ENCODE data around the gene RSPRY1.

Gene RSPRY1

GRCh38 chr16:57152096-57153093, 33.7 kb upstream of the RSPRY1 start:
- DNase-seq (ENCODE audit: low read depth), result no peak

- DNase-seq (ENCODE audit: low read depth), result no peak
Measured at GRCh38 chr16:57153841-57154240, 32.3 kb upstream of the RSPRY1 start.

GRCh38 chr16:57155702-57156350, 30.3 kb upstream of the RSPRY1 start:
- no peak for DNase-seq (ENCODE audit: low read depth)

- no peak for DNase-seq (ENCODE audit: low read depth)
Measured at GRCh38 chr16:57156351-57156703, 29.8 kb upstream of the RSPRY1 start.

- no peak for DNase-seq (ENCODE audit: low read depth)
Measured at GRCh38 chr16:57157533-57157932, 28.6 kb upstream of the RSPRY1 start.

- DNase-seq (ENCODE audit: low read depth), result peak; percentile 15
Measured at GRCh38 chr16:57159447-57159846, 26.7 kb upstream of the RSPRY1 start.

GRCh38 chr16:57163842-57164241, 22.3 kb upstream of the RSPRY1 start:
- DNase-seq (ENCODE audit: low read depth), result no peak

GRCh38 chr16:57165483-57165882, 20.6 kb upstream of the RSPRY1 start:
- DNase-seq (ENCODE audit: low read depth), result no peak

- DNase-seq (ENCODE audit: low read depth), result peak; percentile 69
Measured at GRCh38 chr16:57165938-57166337, 20.2 kb upstream of the RSPRY1 start.

GRCh38 chr16:57166451-57166850, 19.7 kb upstream of the RSPRY1 start:
- no peak for DNase-seq (ENCODE audit: low read depth)

GRCh38 chr16:57166951-57167350, 19.2 kb upstream of the RSPRY1 start:
- DNase-seq (ENCODE audit: low read depth), result peak; percentile 68

- no peak for DNase-seq (ENCODE audit: low read depth)
Measured at GRCh38 chr16:57167538-57167937, 18.6 kb upstream of the RSPRY1 start.

- DNase-seq (ENCODE audit: low read depth), result peak; percentile 81
Measured at GRCh38 chr16:57167953-57168352, 18.2 kb upstream of the RSPRY1 start.

- peak; percentile 40 for DNase-seq (ENCODE audit: low read depth)
Measured at GRCh38 chr16:57169327-57169726, 16.8 kb upstream of the RSPRY1 start.

GRCh38 chr16:57172721-57173290, 13.3 kb upstream of the RSPRY1 start:
- DNase-seq (ENCODE audit: low read depth), result no peak

GRCh38 chr16:57175896-57176295, 10.2 kb upstream of the RSPRY1 start:
- peak; percentile 58 for DNase-seq (ENCODE audit: low read depth)

- DNase-seq (ENCODE audit: low read depth), result no peak
Measured at GRCh38 chr16:57178196-57178595, 7.9 kb upstream of the RSPRY1 start.

GRCh38 chr16:57178793-57179212, 7.3 kb upstream of the RSPRY1 start:
- DNase-seq (ENCODE audit: low read depth), result peak; percentile 46

- no peak for DNase-seq (ENCODE audit: low read depth)
Measured at GRCh38 chr16:57179215-57179828, 6.8 kb upstream of the RSPRY1 start.

GRCh38 chr16:57184113-57184512, 2.0 kb upstream of the RSPRY1 start:
- no peak for DNase-seq (ENCODE audit: low read depth)

GRCh38 chr16:57184887-57185445, 1.2 kb upstream of the RSPRY1 start:
- no peak for DNase-seq (ENCODE audit: low read depth)

- DNase-seq (ENCODE audit: low read depth), result peak; percentile 67
Measured at GRCh38 chr16:57185446-57185944, 634 bp upstream of the RSPRY1 start.
